GM23338 (cell line): Measurements from ENCODE around the gene KLRB1.

Source experiments
- CTCF ChIP-seq, 2 experiments: fragments of 200-600 bp in 1 of 2; sonication (generic) in 1 of 2; conservative IDR thresholded peaks; 2 replicates each; pipeline versions ENCODE4 v1.5.1 to v1.6.1; 2016 to 2017; ENCODE audit warnings: antibody characterized with exemption in 2 of 2, low read depth in 2 of 2, mild to moderate bottlenecking in 2 of 2, moderate library complexity in 1 of 2
- STAT1 ChIP-seq: IDR thresholded peaks from one replicate; pipeline ENCODE4 v1.6.1; 2016; ENCODE audit warnings: antibody characterized with exemption; ENCODE audit not compliant: unreplicated experiment

GRCh38 chr12:9626291-9626690, 18.6 kb upstream of the KLRB1 start:
- TF ChIP-seq CTCF (conservative IDR thresholded peaks at IDR 0.05; ENCODE audit: low read depth in 2 of 2) (no peak), STAT1 (no peak)
